ENCODE results near the gene HCFC2.
"Not testable (repeated sequence)": the region's sequence is repeated elsewhere in the genome, so short reads cannot be mapped to it uniquely, and the experiment has no call there.

Gene HCFC2

GRCh38 chr12:104057771-104058197, 6.5 kb upstream of the HCFC2 start:
- peak; percentile 23 for DNase-seq (ENCODE audit: low spot score)

- no peak for DNase-seq (ENCODE audit: low spot score)
Observed at GRCh38 chr12:104058802-104059201, 5.5 kb upstream of the HCFC2 start.

- DNase-seq (ENCODE audit: low spot score): no peak
Observed at GRCh38 chr12:104059963-104060362, 4.4 kb upstream of the HCFC2 start.

- no peak for DNase-seq (ENCODE audit: low spot score)
Observed at GRCh38 chr12:104060791-104061190, 3.5 kb upstream of the HCFC2 start.

GRCh38 chr12:104063712-104064030, 660 bp upstream of the HCFC2 start:
- peak; percentile 18 for DNase-seq (ENCODE audit: low spot score)

GRCh38 chr12:104064842-104065427, 604 bp downstream of the HCFC2 start:
- DNase-seq (ENCODE audit: low spot score): no peak

GRCh38 chr12:104072099-104072498, 7.8 kb downstream of the HCFC2 start:
- DNase-seq (ENCODE audit: low spot score): no peak

GRCh38 chr12:104073699-104074098, 9.4 kb downstream of the HCFC2 start:
- DNase-seq (ENCODE audit: low spot score): no peak

GRCh38 chr12:104079024-104079423, 14.7 kb downstream of the HCFC2 start:
- DNase-seq (ENCODE audit: low spot score): no peak

- DNase-seq (ENCODE audit: low spot score): no peak
Observed at GRCh38 chr12:104080764-104081163, 16.4 kb downstream of the HCFC2 start.

GRCh38 chr12:104083769-104084475, 19.6 kb downstream of the HCFC2 start:
- DNase-seq (ENCODE audit: low spot score): no peak

GRCh38 chr12:104090685-104091084, 26.4 kb downstream of the HCFC2 start:
- DNase-seq (ENCODE audit: low spot score): no peak

GRCh38 chr12:104091136-104091535, 26.8 kb downstream of the HCFC2 start:
- DNase-seq (ENCODE audit: low spot score): no peak

GRCh38 chr12:104094284-104094683, 30.0 kb downstream of the HCFC2 start:
- no peak for DNase-seq (ENCODE audit: low spot score)

- no peak for DNase-seq (ENCODE audit: low spot score)
Observed at GRCh38 chr12:104095289-104095688, 31.0 kb downstream of the HCFC2 start.

GRCh38 chr12:104097954-104098353, 33.6 kb downstream of the HCFC2 start:
- no peak for DNase-seq (ENCODE audit: low spot score)

GRCh38 chr12:104105461-104105860, 41.1 kb downstream of the HCFC2 start:
- no peak for DNase-seq (ENCODE audit: low spot score)

- no peak for DNase-seq (ENCODE audit: low spot score)
Observed at GRCh38 chr12:104106965-104107364, 42.6 kb downstream of the HCFC2 start.

- DNase-seq (ENCODE audit: low spot score): peak; percentile 35
Observed at GRCh38 chr12:104108755-104109445, 44.6 kb downstream of the HCFC2 start.

GRCh38 chr12:104109446-104110271, 45.3 kb downstream of the HCFC2 start:
- no peak for DNase-seq (ENCODE audit: low spot score)

- DNase-seq (ENCODE audit: low spot score): not testable (repeated sequence)
Observed at GRCh38 chr12:104114834-104115586, 50.7 kb downstream of the HCFC2 start.

- no peak for DNase-seq (ENCODE audit: low spot score)
Observed at GRCh38 chr12:104115587-104115975, 51.2 kb downstream of the HCFC2 start.

Data from HuH-7 (cell line).